NCI-H2107 treated with DMSO at 0.1 percent for 48 hours (cell line): ENCODE results near the gene NRTN.

Experiments
- DNase-seq: peaks from one replicate; lab custom pipeline; 2025; ENCODE audit not compliant: unreplicated experiment; lab: John Stamatoyannopoulos, UW

Gene NRTN

GRCh38 chr19:5789886-5790558, 14.8 kb upstream of the NRTN start:
- DNase-seq: no peak

- peak; percentile 89 for DNase-seq
Measured at GRCh38 chr19:5790559-5791520, 14.0 kb upstream of the NRTN start, which contains the start of gene DUS3L. Gene DUS3L, minus strand, starts transcription at chr19:5791163. Its CDS starts 22 bp downstream, at chr19:5791141.

GRCh38 chr19:5792224-5792623, 12.6 kb upstream of the NRTN start:
- DNase-seq: no peak

GRCh38 chr19:5793188-5793587, 11.7 kb upstream of the NRTN start:
- DNase-seq: no peak

GRCh38 chr19:5795382-5795919, 9.4 kb upstream of the NRTN start:
- no peak for DNase-seq

GRCh38 chr19:5798244-5798643, 6.6 kb upstream of the NRTN start:
- no peak for DNase-seq

GRCh38 chr19:5799247-5800241, 5.3 kb upstream of the NRTN start:
- peak; percentile 28 for DNase-seq

GRCh38 chr19:5800361-5801270, 4.3 kb upstream of the NRTN start:
- DNase-seq: no peak

GRCh38 chr19:5801796-5802619, 2.9 kb upstream of the NRTN start:
- no peak for DNase-seq

- no peak for DNase-seq
Measured at GRCh38 chr19:5803441-5803751, 1.5 kb upstream of the NRTN start.

GRCh38 chr19:5803752-5804515, 933 bp upstream of the NRTN start:
- DNase-seq: peak; percentile 82

GRCh38 chr19:5805462-5806132, 730 bp downstream of the NRTN start:
- DNase-seq: peak; percentile 17

- DNase-seq: no peak
Measured at GRCh38 chr19:5806133-5806489, 1.2 kb downstream of the NRTN start.

GRCh38 chr19:5806905-5807304, 2.0 kb downstream of the NRTN start:
- DNase-seq: no peak

GRCh38 chr19:5808120-5808816, 3.4 kb downstream of the NRTN start:
- no peak for DNase-seq

GRCh38 chr19:5809053-5809452, 4.2 kb downstream of the NRTN start:
- no peak for DNase-seq

- DNase-seq: no peak
Measured at GRCh38 chr19:5809469-5809868, 4.6 kb downstream of the NRTN start.
